Parathyroid adenoma (tissue), 2 donors: ENCODE measurements around the gene ZDHHC24.

Experiments
- H2AFZ ChIP-seq: fragments of 300-600 bp; sonication (generic); one replicate; pipeline ENCODE4 v1.7.0; 2017; ENCODE audit warnings: antibody characterized with exemption, mild to moderate bottlenecking
- H3K27ac ChIP-seq: fragments of 300-600 bp; sonication (generic); one replicate; pipeline ENCODE4 v1.7.0; 2017
- H3K27me3 ChIP-seq: fragments of 300-600 bp; sonication (generic); one replicate; pipeline ENCODE4 v1.7.0; 2017; ENCODE audit warnings: low read length; ENCODE audit not compliant: control insufficient read depth, insufficient read depth
- H3K36me3 ChIP-seq: fragments of 300-600 bp; sonication (generic); one replicate; pipeline ENCODE4 v1.7.0; 2017; ENCODE audit warnings: low read length; ENCODE audit not compliant: control insufficient read depth, insufficient read depth
- H3K4me1 ChIP-seq: fragments of 300-600 bp; sonication (generic); one replicate; pipeline ENCODE4 v1.7.0; 2017; ENCODE audit warnings: control low read depth
- H3K4me2 ChIP-seq: fragments of 300-600 bp; sonication (generic); one replicate; pipeline ENCODE4 v1.7.0; 2017; ENCODE audit warnings: low read length
- H3K4me3 ChIP-seq: fragments of 300-600 bp; sonication (generic); one replicate; pipeline ENCODE4 v1.7.0; 2017; ENCODE audit warnings: low read depth, low read length
- H3K79me2 ChIP-seq: fragments of 300-600 bp; sonication (generic); one replicate; pipeline ENCODE4 v1.7.0; 2017; ENCODE audit warnings: control low read depth
- H3K9ac ChIP-seq: fragments of 300-600 bp; sonication (generic); one replicate; pipeline ENCODE4 v1.7.0; 2017; ENCODE audit warnings: mild to moderate bottlenecking
- H3K9me3 ChIP-seq: fragments of 300-600 bp; sonication (generic); one replicate; pipeline ENCODE4 v1.7.0; 2017; ENCODE audit warnings: low read length; ENCODE audit not compliant: control insufficient read depth
- TF ChIP-seq, protein P1 (sequence below): fragments of 300-600 bp; sonication (generic); IDR thresholded peaks from one replicate; pipeline ENCODE4 v1.7.0; 2017; ENCODE audit warnings: antibody characterized with exemption, mild to moderate bottlenecking
- donor health status: primary hyperparathyroidism.

The ZDHHC24 gene

DNA sequence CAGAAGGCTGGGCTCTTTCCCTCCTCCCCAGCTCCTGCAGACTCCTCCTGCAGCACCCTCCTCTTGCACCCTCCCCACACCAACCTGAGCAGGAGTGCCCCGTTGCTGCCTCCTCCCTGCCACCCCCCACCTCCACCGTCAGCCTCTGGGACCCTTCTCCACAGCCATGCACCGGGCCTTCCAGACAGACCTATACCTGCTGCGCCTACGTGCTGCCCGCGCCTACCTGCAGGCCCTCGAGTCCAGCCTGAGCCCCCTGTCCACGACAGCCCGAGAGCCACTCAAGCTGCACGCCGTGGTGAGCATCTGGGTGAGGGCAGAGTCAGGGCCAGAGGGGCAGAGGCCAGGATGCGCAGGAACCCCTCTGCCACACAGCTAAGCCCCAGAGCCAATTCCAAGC lies 16.2 kb downstream of the ZDHHC24 start:
- TF ChIP-seq, protein P1, sequence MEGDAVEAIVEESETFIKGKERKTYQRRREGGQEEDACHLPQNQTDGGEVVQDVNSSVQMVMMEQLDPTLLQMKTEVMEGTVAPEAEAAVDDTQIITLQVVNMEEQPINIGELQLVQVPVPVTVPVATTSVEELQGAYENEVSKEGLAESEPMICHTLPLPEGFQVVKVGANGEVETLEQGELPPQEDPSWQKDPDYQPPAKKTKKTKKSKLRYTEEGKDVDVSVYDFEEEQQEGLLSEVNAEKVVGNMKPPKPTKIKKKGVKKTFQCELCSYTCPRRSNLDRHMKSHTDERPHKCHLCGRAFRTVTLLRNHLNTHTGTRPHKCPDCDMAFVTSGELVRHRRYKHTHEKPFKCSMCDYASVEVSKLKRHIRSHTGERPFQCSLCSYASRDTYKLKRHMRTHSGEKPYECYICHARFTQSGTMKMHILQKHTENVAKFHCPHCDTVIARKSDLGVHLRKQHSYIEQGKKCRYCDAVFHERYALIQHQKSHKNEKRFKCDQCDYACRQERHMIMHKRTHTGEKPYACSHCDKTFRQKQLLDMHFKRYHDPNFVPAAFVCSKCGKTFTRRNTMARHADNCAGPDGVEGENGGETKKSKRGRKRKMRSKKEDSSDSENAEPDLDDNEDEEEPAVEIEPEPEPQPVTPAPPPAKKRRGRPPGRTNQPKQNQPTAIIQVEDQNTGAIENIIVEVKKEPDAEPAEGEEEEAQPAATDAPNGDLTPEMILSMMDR, result no peak
- no peak overlapping the region for H3K9ac ChIP-seq
- H3K27me3 ChIP-seq, result no peaks in the 10 kb centered on the region
- no peak overlapping the region for H3K4me3 ChIP-seq
- H3K9me3 ChIP-seq, result no peaks in the 10 kb centered on the region
- no peak overlapping the region for H3K4me2 ChIP-seq
- H2AFZ ChIP-seq, result no peak overlapping the region
- no peak overlapping the region for H3K27ac ChIP-seq
- no peaks in the 10 kb centered on the region for H3K79me2 ChIP-seq
- no peaks in the 10 kb centered on the region for H3K4me1 ChIP-seq
- no peaks in the 10 kb centered on the region for H3K36me3 ChIP-seq

GRCh38 chr11:66529069-66529468 lies 16.8 kb downstream of the ZDHHC24 start:
- Histone ChIP-seq H3K4me1 (no peaks in the 10 kb centered on the region), H3K27me3 (no peaks in the 10 kb centered on the region), H3K79me2 (no peaks in the 10 kb centered on the region), H2AFZ (no peak overlapping the region), H3K9ac (no peak overlapping the region), H3K36me3 (no peaks in the 10 kb centered on the region), H3K4me3 (no peak overlapping the region), H3K27ac (no peak overlapping the region), H3K4me2 (no peak overlapping the region), H3K9me3 (no peaks in the 10 kb centered on the region)
- TF ChIP-seq, protein P1, result no peak

DNA sequence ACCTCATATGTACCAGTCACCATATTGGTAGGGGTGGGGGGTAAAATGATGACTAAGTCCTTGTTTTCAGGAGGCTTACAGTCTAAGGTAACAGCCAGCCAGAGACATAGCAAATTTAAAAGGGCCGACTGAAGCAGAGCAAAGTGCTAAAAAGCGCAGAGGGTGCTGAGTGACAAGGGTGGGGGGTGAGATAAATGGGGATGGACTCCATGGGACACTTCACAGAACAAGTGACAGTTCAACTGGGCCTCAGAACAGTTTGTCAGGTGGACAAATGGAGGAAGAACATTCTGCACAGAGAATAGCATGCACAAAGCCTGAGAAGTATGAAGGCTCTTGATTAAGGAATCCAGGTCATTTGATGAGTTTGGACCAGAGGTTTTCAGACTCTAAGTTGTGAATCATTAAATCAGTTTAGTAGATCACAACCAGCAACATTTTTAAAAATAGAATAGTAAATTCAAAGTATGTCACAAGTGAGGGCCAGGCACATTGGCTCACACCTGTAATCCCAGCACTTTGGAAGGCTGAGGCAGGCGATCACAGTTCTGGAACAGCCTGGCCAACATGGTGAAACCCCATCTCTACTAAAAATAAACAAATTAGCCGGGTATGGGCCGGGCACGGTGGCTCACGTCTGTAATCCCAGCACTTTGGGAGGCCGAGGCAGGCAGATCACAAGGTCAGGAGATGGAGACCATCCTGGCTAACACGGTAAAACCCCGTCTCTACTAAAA lies 21.4 kb downstream of the ZDHHC24 start:
- no peak overlapping the region for H3K4me2 ChIP-seq
- H3K9ac ChIP-seq, result no peak overlapping the region
- TF ChIP-seq, protein P1, result no peak
- H2AFZ ChIP-seq, result no peak overlapping the region
- H3K27me3 ChIP-seq, result no peaks in the 10 kb centered on the region
- no peaks in the 10 kb centered on the region for H3K79me2 ChIP-seq
- H3K4me1 ChIP-seq, result no peaks in the 10 kb centered on the region
- no peak overlapping the region for H3K27ac ChIP-seq
- no peak overlapping the region for H3K4me3 ChIP-seq
- H3K9me3 ChIP-seq, result no peaks in the 10 kb centered on the region
- H3K36me3 ChIP-seq, result no peaks in the 10 kb centered on the region

- Histone ChIP-seq H3K36me3 (no peaks in the 10 kb centered on the region), H3K4me1 (no peaks in the 10 kb centered on the region), H3K27ac (no peak overlapping the region), H3K79me2 (no peaks in the 10 kb centered on the region), H3K27me3 (no peaks in the 10 kb centered on the region), H3K9ac (no peak overlapping the region), H3K9me3 (no peaks in the 10 kb centered on the region), H3K4me3 (no peak overlapping the region), H3K4me2 (no peak overlapping the region), H2AFZ (no peak overlapping the region)
- TF ChIP-seq, protein P1, result no peak
These were observed 22.2 kb downstream of the ZDHHC24 start for GRCh38 chr11:66523611-66524010.

- H3K36me3 ChIP-seq, result no peaks in the 10 kb centered on the region
- H3K27me3 ChIP-seq, result no peaks in the 10 kb centered on the region
- peaks cover 9% of the 10 kb centered on the region for H3K79me2 ChIP-seq
- H3K4me2 ChIP-seq, result peak overlapping the region; percentile 70
- TF ChIP-seq, protein P1, result no peak
- H3K4me1 ChIP-seq, result no peaks in the 10 kb centered on the region
- H3K27ac ChIP-seq, result peak overlapping the region; percentile 40
- H3K9me3 ChIP-seq, result no peaks in the 10 kb centered on the region
- H2AFZ ChIP-seq, result peak overlapping the region; percentile 92
- no peak overlapping the region for H3K9ac ChIP-seq
- H3K4me3 ChIP-seq, result peak overlapping the region; percentile 87
These were observed 34.9 kb downstream of the ZDHHC24 start for GRCh38 chr11:66510990-66511339.
